ENCODE results near the gene AGBL4.

The AGBL4 gene

GRCh38 chr1:48775831-48776392 is 1247.8 kb downstream of the AGBL4 start:
- H3K27ac ChIP-seq, result peak overlapping the region; percentile 83; the same call in 1 of the 2 replicates
- no peak for TF ChIP-seq CTCF (IDR thresholded peaks at IDR 0.05; ENCODE audit: low read depth, low read length)
- H3K27me3 ChIP-seq (ENCODE audit: insufficient read depth, low read depth, severe bottlenecking), result no peaks in the 10 kb centered on the region
- peak overlapping the region; percentile 58 for H3K4me3 ChIP-seq (ENCODE audit: low read depth, low read length)
- no peaks in the 10 kb centered on the region for H3K9me3 ChIP-seq (ENCODE audit: severe bottlenecking)
- peaks cover 25% of the 10 kb centered on the region for H3K36me3 ChIP-seq
- DNase-seq, result no peak

GRCh38 chr1:48773133-48773532 is 1250.6 kb downstream of the AGBL4 start:
- H3K36me3 ChIP-seq, result peaks cover 27% of the 10 kb centered on the region

GRCh38 chr1:48772211-48772610 is 1251.5 kb downstream of the AGBL4 start:
- no peak for TF ChIP-seq CTCF (IDR thresholded peaks at IDR 0.05; ENCODE audit: low read depth, low read length)
- H3K9me3 ChIP-seq (ENCODE audit: severe bottlenecking), result no peaks in the 10 kb centered on the region
- H3K36me3 ChIP-seq, result peaks cover 28% of the 10 kb centered on the region
- H3K27ac ChIP-seq, result no peak overlapping the region
- H3K27me3 ChIP-seq (ENCODE audit: insufficient read depth, low read depth, severe bottlenecking), result no peaks in the 10 kb centered on the region
- DNase-seq, result no peak
- no peak overlapping the region for H3K4me3 ChIP-seq (ENCODE audit: low read depth, low read length)

More at GRCh38 chr1:48773133-48773532, 1250.6 kb downstream of the AGBL4 start:
- Histone ChIP-seq H3K27ac (no peak overlapping the region), H3K9me3 (ENCODE audit: severe bottlenecking) (no peaks in the 10 kb centered on the region), H3K4me3 (ENCODE audit: low read depth, low read length) (no peak overlapping the region), H3K27me3 (ENCODE audit: insufficient read depth, low read depth, severe bottlenecking) (no peaks in the 10 kb centered on the region)
- no peak for DNase-seq
- no peak for TF ChIP-seq CTCF (IDR thresholded peaks at IDR 0.05; ENCODE audit: low read depth, low read length)

GRCh38 chr1:48771561-48771960 is 1252.2 kb downstream of the AGBL4 start:
- H3K4me3 ChIP-seq (ENCODE audit: low read depth, low read length), result no peak overlapping the region
- H3K9me3 ChIP-seq (ENCODE audit: severe bottlenecking), result no peaks in the 10 kb centered on the region
- TF ChIP-seq CTCF (IDR thresholded peaks at IDR 0.05; ENCODE audit: low read depth, low read length), result no peak
- peaks cover 34% of the 10 kb centered on the region for H3K36me3 ChIP-seq
- no peaks in the 10 kb centered on the region for H3K27me3 ChIP-seq (ENCODE audit: insufficient read depth, low read depth, severe bottlenecking)
- no peak overlapping the region for H3K27ac ChIP-seq
- DNase-seq, result no peak

DNA sequence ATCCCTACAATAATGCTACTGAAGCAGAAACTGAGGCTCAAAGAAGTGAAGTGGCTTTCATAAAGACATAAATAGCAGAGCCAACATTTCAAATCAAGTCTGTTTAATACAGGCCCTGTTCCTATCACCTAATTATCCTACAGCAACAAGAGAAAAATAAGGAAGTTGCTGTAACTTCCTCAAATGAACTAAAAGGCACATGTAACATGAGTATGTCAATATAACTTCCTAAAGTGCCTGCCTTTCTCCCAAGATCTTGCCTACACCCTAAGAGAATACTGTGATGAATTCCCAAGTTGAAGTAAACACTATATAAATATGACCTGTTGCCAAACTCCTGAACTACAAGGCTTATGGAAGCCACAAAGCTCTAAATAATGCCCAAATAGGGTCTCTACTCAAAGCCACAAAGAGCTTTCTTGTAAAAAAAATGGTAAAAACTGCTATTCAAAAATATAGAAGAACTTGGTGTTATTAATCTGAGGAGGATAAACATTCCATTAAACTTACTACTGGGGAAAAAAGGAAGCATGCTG is 1255.7 kb downstream of the AGBL4 start:
- Histone ChIP-seq H3K36me3 (peaks cover 30% of the 10 kb centered on the region), H3K27ac (no peak overlapping the region)
- no peak for TF ChIP-seq CTCF (IDR thresholded peaks at IDR 0.05; ENCODE audit: low read depth, low read length)

DNA sequence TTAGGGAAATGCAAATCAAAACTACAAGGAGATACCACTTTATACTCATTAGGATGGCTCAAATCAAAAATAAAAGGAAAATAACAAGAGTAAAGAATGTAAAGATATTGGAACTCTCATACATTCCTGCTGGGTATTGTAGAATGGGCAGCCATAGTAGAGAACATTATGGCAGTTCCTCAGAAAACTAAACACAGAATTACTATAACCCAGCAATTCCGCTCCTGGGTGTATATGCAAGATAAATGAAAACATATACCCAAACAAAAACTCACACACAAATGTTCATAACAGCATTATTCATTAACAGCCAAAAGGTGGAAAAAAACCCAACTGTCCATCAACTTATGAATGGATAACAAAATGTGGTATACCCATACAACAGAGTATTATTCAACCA is 1258.4 kb downstream of the AGBL4 start:
- no peak for TF ChIP-seq CTCF (IDR thresholded peaks at IDR 0.05; ENCODE audit: low read depth, low read length)

More for the DNA sequence above, 1255.7 kb downstream of the AGBL4 start:
- H3K4me3 ChIP-seq (ENCODE audit: low read depth, low read length), result no peak overlapping the region
- no peaks in the 10 kb centered on the region for H3K9me3 ChIP-seq (ENCODE audit: severe bottlenecking)
- DNase-seq, result no peak
- no peaks in the 10 kb centered on the region for H3K27me3 ChIP-seq (ENCODE audit: insufficient read depth, low read depth, severe bottlenecking)

More for the DNA sequence above, 1258.4 kb downstream of the AGBL4 start:
- no peak for DNase-seq
- no peaks in the 10 kb centered on the region for H3K9me3 ChIP-seq (ENCODE audit: severe bottlenecking)
- H3K4me3 ChIP-seq (ENCODE audit: low read depth, low read length), result no peak overlapping the region
- no peak overlapping the region for H3K27ac ChIP-seq
- H3K36me3 ChIP-seq, result peaks cover 31% of the 10 kb centered on the region
- no peaks in the 10 kb centered on the region for H3K27me3 ChIP-seq (ENCODE audit: insufficient read depth, low read depth, severe bottlenecking)
